ENCODE data around the gene ERRFI1. TPM values are rescaled to one million over a fixed set of nuclear protein-coding genes. Genes with fewer than 3 reads are reported as not detected.

The ERRFI1 gene
- total RNA-seq, 2 experiments from 2014 or later, result 1.3 to 1.5 TPM

DNA sequence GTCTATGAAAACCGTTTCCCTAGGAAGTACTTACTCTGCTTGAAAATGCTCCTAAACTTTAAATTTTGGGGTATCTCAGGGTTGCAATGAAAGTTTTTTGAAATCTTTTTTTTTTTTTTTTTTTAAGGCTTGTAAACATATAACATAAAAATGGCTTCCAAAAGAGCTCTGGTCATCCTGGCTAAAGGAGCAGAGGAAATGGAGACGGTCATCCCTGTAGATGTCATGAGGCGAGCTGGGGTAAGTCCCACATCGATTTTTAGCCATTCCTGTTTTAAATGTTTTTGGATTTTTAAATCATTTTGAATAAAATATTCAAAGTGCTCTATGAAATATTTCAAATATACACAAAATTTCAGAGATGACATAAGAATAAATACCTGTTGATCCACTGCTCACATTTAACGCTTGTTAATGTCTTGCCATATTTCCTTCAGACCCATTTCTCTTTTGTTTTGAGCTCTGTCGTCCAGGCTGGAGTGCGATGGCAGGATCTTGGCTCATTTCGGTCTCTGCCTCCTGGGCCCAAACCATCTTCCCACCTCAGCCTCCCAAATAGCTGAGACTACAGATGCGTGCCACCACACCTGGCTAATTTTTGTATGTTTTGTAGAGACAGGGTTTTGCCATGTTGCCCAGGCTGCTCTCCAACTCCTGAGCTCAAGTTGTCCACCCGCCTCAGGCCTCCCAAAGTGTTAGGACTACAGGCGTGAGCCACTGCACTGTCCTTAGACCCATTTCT is 63.3 kb downstream of the ERRFI1 start:
- ChIA-PET POLR2A (interaction anchor here (2.2 kb wide), 1 partner anchor 14 kb away, joined by 18 read pairs; no protein-coding TSS in a partner anchor), CTCF (interaction anchor here (0.6 to 3.5 kb wide), 5 partner anchors 12 to 209 kb away, joined by 3 to 21 read pairs (median 4); partner anchors contain the start of gene TNFRSF9)

DNA sequence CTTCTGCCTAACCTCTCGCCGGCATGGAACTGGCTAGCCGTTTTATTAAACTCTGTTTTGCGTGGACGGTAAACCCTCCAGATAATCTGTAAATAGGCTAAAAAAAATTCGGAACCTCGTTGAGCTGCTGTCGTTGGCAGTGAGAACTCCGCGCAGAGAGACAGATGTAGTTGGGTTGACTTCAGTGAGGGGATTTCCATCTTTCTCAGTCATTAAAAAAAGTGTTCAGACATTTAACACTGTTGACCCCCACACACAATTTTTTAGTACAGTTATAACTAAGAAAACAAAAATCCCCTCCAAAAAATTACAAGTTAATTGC is 64.1 kb downstream of the ERRFI1 start:
- Mint-ChIP-seq H3K9me3 (ENCODE audit: low read depth) (no peaks in the 10 kb centered on the region), H3K4me1 (peaks cover 52% of the 10 kb centered on the region), H3K36me3 (ENCODE audit: low read depth) (peaks cover 47% of the 10 kb centered on the region), H3K4me3 (peak overlapping the region; percentile 100), H3K27me3 (no peaks in the 10 kb centered on the region), H3K27ac (peak overlapping the region; percentile 100)
- CTCF ChIA-PET, result interaction anchor here (0.7 to 3.5 kb wide), 2 partner anchors 13 to 686 kb away, joined by 3 to 21 read pairs; no protein-coding TSS in a partner anchor
- DNase-seq (no peak), ATAC-seq (peak; percentile 3)
- POLR2A ChIA-PET, result interaction anchor here (0.6 to 2.2 kb wide), 2 partner anchors 13 to 901 kb away, joined by 3 to 18 read pairs; no protein-coding TSS in a partner anchor
- intact Hi-C loops (cut with DNase I, micrococcal nuclease), result loop anchor here (5.0 to 10.0 kb wide), 4 partner anchors 180 to 1357 kb away; partner anchors contain the start of genes KLHL21 (in 1 of the 2), PER3 (in 1 of the 2) and RERE (in 1 of the 2)

More for the DNA sequence above, 63.3 kb downstream of the ERRFI1 start:
- Mint-ChIP-seq H3K27ac (peak overlapping the region; percentile 100), H3K9me3 (ENCODE audit: low read depth) (no peaks in the 10 kb centered on the region), H3K4me1 (peaks cover 54% of the 10 kb centered on the region), H3K36me3 (ENCODE audit: low read depth) (peaks cover 52% of the 10 kb centered on the region), H3K27me3 (no peaks in the 10 kb centered on the region), H3K4me3 (peak overlapping the region; percentile 100)
- DNase-seq (no peak), ATAC-seq (no peak)
- intact Hi-C loops (cut with DNase I, micrococcal nuclease), result loop anchor here (5.0 to 10.0 kb wide), 4 partner anchors 181 to 1358 kb away; partner anchors contain the start of genes KLHL21 (in 1 of the 2), PER3 (in 1 of the 2) and RERE (in 1 of the 2)

Other genes with a start within 250 kb of the ERRFI1 start
- gene PER3, start 242.0 kb downstream of the ERRFI1 start, total RNA-seq, result 1 to 10 TPM; 2.3 to 2.5 TPM
- not detected for gene UTS2, start 173.2 kb downstream of the ERRFI1 start, total RNA-seq
- 10 to 100 TPM; 26.8 to 28.2 TPM for gene TNFRSF9, start 85.5 kb downstream of the ERRFI1 start, total RNA-seq
- gene PARK7, start 64.6 kb downstream of the ERRFI1 start, total RNA-seq, result 100 to 1,000 TPM; 294 to 390 TPM